Measurements from ENCODE around the gene RNF220. TPM values are rescaled to one million over a fixed set of nuclear protein-coding genes. Genes with fewer than 3 reads are reported as not detected.

Gene RNF220
- total RNA-seq, 1 experiment from 2014 or later, result 128 TPM

GRCh38 chr1:44685881-44686280, 280.8 kb downstream of the RNF220 start (continued):
- TF ChIP-seq AR (CRISPR knock-in tag; IDR thresholded peaks at IDR 0.05), result no peak

DNA sequence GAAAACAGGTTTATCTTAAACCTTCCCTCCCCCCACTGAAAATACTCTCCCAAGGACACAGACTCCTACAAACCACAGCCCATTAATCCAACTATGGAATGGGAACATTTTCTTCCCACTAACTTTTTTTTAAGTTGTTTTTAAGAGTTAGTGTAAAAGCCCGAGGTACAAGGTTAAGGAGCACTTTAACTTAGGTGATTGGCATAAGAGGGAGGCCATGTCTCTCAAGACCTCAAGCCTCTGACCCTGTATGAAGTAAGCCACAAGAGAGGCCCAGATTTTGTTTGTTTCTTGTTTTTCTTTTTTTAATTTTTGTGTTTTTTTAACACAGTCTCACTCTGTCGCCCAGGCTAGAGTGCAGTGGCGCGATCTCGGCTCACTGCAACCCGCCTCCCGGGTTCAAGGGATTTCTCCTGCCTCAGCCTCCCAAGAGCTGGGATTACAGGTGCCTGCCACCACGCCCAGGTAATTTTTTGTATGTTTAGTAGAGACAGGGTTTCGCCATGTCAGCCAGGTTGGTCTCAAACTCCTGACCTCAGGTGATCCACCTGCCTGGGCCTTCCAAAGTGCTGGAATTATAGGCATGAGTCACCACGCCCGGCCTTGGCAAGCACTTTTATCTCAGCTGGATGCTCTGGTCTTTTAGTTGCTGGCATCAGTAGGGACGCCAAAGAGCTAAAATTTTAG, 283.8 kb downstream of the RNF220 start:
- POLR2A ChIA-PET, result no interaction called here
- H3K27ac Mint-ChIP-seq, result no peak overlapping the region
- no peaks in the 10 kb centered on the region for H3K9me3 Mint-ChIP-seq
- H3K4me3 Mint-ChIP-seq, result no peak overlapping the region
- H3K36me3 Mint-ChIP-seq, result no peaks in the 10 kb centered on the region
- ATAC-seq (peak; percentile 26; the same call in 1 of the 2 replicates), DNase-seq (ENCODE audit: low spot score) (no peak)
- TF ChIP-seq IRF2 (CRISPR knock-in tag; IDR thresholded peaks at IDR 0.05; ENCODE audit: borderline replicate concordance, low read depth), result no peak
- no peak for TF ChIP-seq EMX1 (CRISPR knock-in tag; IDR thresholded peaks at IDR 0.05)
- TF ChIP-seq ZNF219 (CRISPR knock-in tag; IDR thresholded peaks at IDR 0.05; ENCODE audit: borderline replicate concordance), result no peak
- TF ChIP-seq RELA (CRISPR knock-in tag; IDR thresholded peaks at IDR 0.05; ENCODE audit: borderline replicate concordance), result no peak
- no peak for TF ChIP-seq JUN (CRISPR knock-in tag; IDR thresholded peaks at IDR 0.05)
- TF ChIP-seq, protein P1, sequence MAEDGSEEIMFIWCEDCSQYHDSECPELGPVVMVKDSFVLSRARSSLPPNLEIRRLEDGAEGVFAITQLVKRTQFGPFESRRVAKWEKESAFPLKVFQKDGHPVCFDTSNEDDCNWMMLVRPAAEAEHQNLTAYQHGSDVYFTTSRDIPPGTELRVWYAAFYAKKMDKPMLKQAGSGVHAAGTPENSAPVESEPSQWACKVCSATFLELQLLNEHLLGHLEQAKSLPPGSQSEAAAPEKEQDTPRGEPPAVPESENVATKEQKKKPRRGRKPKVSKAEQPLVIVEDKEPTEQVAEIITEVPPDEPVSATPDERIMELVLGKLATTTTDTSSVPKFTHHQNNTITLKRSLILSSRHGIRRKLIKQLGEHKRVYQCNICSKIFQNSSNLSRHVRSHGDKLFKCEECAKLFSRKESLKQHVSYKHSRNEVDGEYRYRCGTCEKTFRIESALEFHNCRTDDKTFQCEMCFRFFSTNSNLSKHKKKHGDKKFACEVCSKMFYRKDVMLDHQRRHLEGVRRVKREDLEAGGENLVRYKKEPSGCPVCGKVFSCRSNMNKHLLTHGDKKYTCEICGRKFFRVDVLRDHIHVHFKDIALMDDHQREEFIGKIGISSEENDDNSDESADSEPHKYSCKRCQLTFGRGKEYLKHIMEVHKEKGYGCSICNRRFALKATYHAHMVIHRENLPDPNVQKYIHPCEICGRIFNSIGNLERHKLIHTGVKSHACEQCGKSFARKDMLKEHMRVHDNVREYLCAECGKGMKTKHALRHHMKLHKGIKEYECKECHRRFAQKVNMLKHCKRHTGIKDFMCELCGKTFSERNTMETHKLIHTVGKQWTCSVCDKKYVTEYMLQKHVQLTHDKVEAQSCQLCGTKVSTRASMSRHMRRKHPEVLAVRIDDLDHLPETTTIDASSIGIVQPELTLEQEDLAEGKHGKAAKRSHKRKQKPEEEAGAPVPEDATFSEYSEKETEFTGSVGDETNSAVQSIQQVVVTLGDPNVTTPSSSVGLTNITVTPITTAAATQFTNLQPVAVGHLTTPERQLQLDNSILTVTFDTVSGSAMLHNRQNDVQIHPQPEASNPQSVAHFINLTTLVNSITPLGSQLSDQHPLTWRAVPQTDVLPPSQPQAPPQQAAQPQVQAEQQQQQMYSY (CRISPR knock-in tag; IDR thresholded peaks at IDR 0.05), result no peak
- no peak for TF ChIP-seq ESRRA (CRISPR knock-in tag; IDR thresholded peaks at IDR 0.05; ENCODE audit: borderline replicate concordance)
- TF ChIP-seq ZNF317 (CRISPR knock-in tag; IDR thresholded peaks at IDR 0.05; ENCODE audit: borderline replicate concordance, low read depth), result no peak
- TF ChIP-seq, protein P2, sequence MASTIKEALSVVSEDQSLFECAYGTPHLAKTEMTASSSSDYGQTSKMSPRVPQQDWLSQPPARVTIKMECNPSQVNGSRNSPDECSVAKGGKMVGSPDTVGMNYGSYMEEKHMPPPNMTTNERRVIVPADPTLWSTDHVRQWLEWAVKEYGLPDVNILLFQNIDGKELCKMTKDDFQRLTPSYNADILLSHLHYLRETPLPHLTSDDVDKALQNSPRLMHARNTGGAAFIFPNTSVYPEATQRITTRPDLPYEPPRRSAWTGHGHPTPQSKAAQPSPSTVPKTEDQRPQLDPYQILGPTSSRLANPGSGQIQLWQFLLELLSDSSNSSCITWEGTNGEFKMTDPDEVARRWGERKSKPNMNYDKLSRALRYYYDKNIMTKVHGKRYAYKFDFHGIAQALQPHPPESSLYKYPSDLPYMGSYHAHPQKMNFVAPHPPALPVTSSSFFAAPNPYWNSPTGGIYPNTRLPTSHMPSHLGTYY (CRISPR knock-in tag; IDR thresholded peaks at IDR 0.05), result no peak
- TF ChIP-seq, protein P3, sequence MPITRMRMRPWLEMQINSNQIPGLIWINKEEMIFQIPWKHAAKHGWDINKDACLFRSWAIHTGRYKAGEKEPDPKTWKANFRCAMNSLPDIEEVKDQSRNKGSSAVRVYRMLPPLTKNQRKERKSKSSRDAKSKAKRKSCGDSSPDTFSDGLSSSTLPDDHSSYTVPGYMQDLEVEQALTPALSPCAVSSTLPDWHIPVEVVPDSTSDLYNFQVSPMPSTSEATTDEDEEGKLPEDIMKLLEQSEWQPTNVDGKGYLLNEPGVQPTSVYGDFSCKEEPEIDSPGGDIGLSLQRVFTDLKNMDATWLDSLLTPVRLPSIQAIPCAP (CRISPR knock-in tag; IDR thresholded peaks at IDR 0.05), result no peak
- TF ChIP-seq, protein P4, sequence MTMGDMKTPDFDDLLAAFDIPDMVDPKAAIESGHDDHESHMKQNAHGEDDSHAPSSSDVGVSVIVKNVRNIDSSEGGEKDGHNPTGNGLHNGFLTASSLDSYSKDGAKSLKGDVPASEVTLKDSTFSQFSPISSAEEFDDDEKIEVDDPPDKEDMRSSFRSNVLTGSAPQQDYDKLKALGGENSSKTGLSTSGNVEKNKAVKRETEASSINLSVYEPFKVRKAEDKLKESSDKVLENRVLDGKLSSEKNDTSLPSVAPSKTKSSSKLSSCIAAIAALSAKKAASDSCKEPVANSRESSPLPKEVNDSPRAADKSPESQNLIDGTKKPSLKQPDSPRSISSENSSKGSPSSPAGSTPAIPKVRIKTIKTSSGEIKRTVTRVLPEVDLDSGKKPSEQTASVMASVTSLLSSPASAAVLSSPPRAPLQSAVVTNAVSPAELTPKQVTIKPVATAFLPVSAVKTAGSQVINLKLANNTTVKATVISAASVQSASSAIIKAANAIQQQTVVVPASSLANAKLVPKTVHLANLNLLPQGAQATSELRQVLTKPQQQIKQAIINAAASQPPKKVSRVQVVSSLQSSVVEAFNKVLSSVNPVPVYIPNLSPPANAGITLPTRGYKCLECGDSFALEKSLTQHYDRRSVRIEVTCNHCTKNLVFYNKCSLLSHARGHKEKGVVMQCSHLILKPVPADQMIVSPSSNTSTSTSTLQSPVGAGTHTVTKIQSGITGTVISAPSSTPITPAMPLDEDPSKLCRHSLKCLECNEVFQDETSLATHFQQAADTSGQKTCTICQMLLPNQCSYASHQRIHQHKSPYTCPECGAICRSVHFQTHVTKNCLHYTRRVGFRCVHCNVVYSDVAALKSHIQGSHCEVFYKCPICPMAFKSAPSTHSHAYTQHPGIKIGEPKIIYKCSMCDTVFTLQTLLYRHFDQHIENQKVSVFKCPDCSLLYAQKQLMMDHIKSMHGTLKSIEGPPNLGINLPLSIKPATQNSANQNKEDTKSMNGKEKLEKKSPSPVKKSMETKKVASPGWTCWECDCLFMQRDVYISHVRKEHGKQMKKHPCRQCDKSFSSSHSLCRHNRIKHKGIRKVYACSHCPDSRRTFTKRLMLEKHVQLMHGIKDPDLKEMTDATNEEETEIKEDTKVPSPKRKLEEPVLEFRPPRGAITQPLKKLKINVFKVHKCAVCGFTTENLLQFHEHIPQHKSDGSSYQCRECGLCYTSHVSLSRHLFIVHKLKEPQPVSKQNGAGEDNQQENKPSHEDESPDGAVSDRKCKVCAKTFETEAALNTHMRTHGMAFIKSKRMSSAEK (CRISPR knock-in tag; IDR thresholded peaks at IDR 0.05; ENCODE audit: borderline replicate concordance), result no peak
- TF ChIP-seq GABPB1 (CRISPR knock-in tag; IDR thresholded peaks at IDR 0.05), result no peak
- TF ChIP-seq, protein P5, sequence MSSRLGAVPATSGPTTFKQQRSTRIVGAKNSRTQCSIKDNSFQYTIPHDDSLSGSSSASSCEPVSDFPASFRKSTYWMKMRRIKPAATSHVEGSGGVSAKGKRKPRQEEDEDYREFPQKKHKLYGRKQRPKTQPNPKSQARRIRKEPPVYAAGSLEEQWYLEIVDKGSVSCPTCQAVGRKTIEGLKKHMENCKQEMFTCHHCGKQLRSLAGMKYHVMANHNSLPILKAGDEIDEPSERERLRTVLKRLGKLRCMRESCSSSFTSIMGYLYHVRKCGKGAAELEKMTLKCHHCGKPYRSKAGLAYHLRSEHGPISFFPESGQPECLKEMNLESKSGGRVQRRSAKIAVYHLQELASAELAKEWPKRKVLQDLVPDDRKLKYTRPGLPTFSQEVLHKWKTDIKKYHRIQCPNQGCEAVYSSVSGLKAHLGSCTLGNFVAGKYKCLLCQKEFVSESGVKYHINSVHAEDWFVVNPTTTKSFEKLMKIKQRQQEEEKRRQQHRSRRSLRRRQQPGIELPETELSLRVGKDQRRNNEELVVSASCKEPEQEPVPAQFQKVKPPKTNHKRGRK (CRISPR knock-in tag; IDR thresholded peaks at IDR 0.05; ENCODE audit: borderline replicate concordance), result no peak
- no peak for TF ChIP-seq NR3C1 (CRISPR knock-in tag; conservative IDR thresholded peaks at IDR 0.05; ENCODE audit: low read depth)
- no peak for TF ChIP-seq ZMAT4 (CRISPR knock-in tag; IDR thresholded peaks at IDR 0.05)
- TF ChIP-seq, protein P6, sequence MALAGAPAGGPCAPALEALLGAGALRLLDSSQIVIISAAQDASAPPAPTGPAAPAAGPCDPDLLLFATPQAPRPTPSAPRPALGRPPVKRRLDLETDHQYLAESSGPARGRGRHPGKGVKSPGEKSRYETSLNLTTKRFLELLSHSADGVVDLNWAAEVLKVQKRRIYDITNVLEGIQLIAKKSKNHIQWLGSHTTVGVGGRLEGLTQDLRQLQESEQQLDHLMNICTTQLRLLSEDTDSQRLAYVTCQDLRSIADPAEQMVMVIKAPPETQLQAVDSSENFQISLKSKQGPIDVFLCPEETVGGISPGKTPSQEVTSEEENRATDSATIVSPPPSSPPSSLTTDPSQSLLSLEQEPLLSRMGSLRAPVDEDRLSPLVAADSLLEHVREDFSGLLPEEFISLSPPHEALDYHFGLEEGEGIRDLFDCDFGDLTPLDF (CRISPR knock-in tag; IDR thresholded peaks at IDR 0.05), result no peak
- no peak for TF ChIP-seq SMAD4 (CRISPR knock-in tag; IDR thresholded peaks at IDR 0.05)
- no peak for TF ChIP-seq HMGA2 (CRISPR knock-in tag; IDR thresholded peaks at IDR 0.05)
- H3K27me3 Mint-ChIP-seq (ENCODE audit: low read depth), result no peaks in the 10 kb centered on the region
- H3K4me1 Mint-ChIP-seq, result peaks cover 31% of the 10 kb centered on the region
- CTCF ChIA-PET, result interaction anchor here (0.7 to 1.0 kb wide), 3 partner anchors 13 to 18 kb away, joined by 3 read pairs; no protein-coding TSS in a partner anchor

All from WTC11 (cell line).